IPS-11a (cell line): ENCODE results near the gene MYOF.
"Not testable (repeated sequence)": the region's sequence is repeated elsewhere in the genome, so short reads cannot be mapped to it uniquely, and the experiment has no call there.

ENCODE experiments used
- H3K4me3 ChIP-seq: one replicate; pipeline ENCODE4 v1.5.1; 2013; ENCODE audit warnings: low read depth, low read length, control low read depth

The MYOF gene

GRCh38 chr10:93459466-93459865 lies 22.7 kb downstream of the MYOF start:
- no peak overlapping the region for H3K4me3 ChIP-seq

DNA sequence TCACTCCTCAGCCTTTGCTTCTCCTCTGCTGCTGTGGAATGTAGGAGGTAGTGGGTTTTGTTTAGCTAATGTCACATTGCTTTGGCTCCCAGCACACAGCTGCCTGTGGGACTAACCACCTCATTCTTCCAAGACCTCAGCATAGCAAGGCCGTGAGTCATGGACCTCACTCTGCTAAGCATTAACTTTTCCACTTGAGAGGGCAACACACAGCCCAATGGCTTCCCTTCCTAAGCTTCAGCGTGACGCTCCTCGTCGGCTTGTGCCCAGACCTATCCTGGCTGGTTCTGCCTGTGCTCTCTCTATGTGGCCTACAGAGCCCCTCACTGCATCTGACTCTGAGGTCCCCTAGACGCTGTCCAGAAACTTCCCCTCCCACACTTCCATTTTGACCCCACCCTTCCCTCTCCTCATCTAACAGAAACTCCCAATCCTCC lies 23.3 kb downstream of the MYOF start:
- no peak overlapping the region for H3K4me3 ChIP-seq

- H3K4me3 ChIP-seq: no peak overlapping the region
Measured at GRCh38 chr10:93457511-93457910, 24.6 kb downstream of the MYOF start.

GRCh38 chr10:93456480-93456879 lies 25.7 kb downstream of the MYOF start:
- H3K4me3 ChIP-seq: no peak overlapping the region

- no peak overlapping the region for H3K4me3 ChIP-seq
Measured at GRCh38 chr10:93454736-93455135, 27.4 kb downstream of the MYOF start.

DNA sequence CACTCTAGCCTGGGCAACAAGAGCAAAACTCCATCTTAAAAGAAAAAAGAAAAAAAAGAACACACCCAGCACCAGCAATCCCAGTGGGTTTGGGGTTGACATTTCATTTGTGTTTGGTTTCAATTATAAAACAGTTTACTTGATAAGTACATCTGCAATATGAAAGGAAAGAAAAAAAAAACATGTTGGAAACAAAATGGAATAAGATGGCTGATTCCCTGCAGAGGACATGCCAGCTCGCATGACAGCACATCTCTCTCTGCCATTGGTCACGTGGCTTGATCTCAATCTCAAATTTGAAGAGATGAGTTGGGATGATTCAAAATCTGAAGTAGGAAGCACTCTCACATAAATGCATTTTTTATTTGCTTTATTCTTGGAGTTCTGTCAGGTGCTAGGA lies 28.0 kb downstream of the MYOF start:
- no peak overlapping the region for H3K4me3 ChIP-seq

DNA sequence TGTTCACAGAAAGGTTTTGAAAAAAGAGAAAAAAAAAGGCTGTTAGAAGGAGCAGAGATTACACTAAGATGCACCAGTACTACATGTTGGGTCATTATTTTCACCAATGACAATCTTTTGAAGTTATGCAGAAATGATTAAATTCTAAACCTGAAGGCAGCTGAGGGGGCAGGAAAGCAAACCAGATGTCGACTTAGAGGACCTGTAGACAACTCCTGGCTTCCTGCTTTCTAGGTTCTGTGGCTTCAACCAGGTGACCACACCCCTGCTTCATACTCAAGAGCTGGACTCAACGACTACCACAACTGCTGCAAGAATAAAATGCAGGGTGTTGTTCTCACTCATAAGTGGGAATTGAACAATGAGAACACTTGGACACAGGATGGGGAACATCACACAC lies 30.0 kb downstream of the MYOF start:
- no peak overlapping the region for H3K4me3 ChIP-seq

DNA sequence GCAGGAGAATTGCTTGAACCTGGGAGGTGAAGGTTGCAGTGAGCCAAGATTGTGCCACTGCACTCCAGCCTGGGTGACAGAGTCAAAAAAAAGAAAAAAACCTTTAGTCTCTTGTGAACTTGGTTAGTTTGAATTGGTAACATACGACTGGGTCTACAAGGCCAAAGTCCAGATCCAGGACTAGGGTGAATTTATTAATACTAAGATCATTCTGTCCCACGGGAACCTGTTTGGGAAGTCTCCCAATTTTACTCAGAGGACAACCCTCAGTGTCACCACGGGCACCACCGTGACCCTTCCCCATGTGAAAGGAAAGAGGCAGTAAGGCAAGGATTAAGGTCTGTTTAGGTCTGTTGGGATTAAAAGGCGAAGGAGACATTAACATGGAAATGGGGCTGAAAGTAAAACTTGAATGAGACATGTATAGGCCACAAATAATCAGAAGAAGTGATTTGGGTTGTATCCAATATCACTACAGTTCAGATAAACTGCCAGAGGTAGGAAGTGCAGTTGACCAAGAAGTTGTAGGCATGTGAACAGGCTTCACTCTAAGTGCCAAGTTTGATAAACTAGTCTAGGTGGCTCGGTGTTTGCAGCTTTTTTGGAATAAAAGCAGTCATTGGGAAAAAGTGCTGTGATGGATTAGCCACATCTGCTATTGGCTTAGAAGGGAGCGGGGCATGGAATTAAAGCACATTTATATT lies 30.7 kb downstream of the MYOF start:
- H3K4me3 ChIP-seq: no peak overlapping the region

- no peak overlapping the region for H3K4me3 ChIP-seq
Measured at GRCh38 chr10:93447970-93448369, 34.2 kb downstream of the MYOF start.

DNA sequence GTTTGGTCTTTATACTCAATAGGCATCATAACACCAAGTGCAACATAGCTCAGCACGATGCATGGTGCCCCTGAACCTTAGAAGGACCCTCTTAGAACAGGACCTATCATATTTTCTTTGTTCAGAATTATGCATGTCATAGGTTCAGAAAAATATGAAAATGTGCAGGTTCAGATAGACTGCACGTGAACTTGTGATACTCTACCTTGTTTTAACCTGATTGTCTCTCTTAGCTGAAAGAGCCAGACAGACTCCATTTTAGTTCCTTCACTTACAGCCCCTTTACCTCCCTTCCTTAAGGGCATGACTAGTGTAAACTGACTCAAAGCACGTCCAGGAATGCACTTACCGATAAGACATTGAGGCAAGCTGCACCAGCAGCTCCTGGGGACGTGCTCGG lies 35.1 kb downstream of the MYOF start:
- H3K4me3 ChIP-seq: no peak overlapping the region

DNA sequence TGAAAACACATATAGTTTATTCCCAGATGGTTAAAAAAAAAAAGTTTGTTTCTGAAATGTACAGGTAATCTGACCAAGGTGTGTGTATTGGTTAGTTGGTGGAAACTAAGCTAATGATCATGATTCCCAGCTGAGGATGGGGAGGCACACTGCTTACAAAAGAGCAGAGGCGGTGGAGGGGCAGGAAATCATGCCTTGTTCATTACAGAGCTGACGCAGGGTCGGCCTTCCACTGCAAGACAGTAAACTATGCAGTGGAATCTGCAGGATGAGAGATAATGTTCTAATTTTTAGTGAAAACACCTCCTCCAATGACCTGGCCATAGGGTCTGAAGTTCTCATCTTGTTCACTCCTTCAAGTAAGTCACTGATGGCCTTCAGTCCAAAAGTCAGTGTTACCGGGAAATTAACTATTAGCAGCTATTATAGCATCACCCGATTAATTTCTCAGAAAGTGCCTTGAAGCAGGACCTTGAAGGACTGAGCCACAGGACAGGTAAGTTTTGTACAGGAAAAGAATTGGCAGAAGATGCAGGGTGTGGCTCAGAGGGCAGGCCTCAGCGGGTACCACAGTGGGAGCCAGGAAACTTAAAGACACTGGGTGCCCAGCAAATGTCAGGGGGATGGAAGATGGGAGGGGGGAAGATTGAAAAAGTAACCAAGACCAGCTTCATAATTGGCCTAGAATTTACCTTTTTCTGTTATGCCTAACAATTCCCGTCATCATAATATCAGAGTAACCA lies 36.0 kb downstream of the MYOF start:
- no peak overlapping the region for H3K4me3 ChIP-seq

GRCh38 chr10:93445097-93445960 lies 36.8 kb downstream of the MYOF start:
- H3K4me3 ChIP-seq: no peak overlapping the region

GRCh38 chr10:93443481-93443880 lies 38.7 kb downstream of the MYOF start:
- H3K4me3 ChIP-seq: no peak overlapping the region

GRCh38 chr10:93442721-93443120 lies 39.4 kb downstream of the MYOF start:
- H3K4me3 ChIP-seq: not testable (repeated sequence)

- no peak overlapping the region for H3K4me3 ChIP-seq
Measured at GRCh38 chr10:93440591-93441091, 41.5 kb downstream of the MYOF start.

- no peak overlapping the region for H3K4me3 ChIP-seq
Measured at GRCh38 chr10:93438613-93439253, 43.4 kb downstream of the MYOF start.

GRCh38 chr10:93437946-93438612 lies 44.1 kb downstream of the MYOF start:
- no peak overlapping the region for H3K4me3 ChIP-seq

DNA sequence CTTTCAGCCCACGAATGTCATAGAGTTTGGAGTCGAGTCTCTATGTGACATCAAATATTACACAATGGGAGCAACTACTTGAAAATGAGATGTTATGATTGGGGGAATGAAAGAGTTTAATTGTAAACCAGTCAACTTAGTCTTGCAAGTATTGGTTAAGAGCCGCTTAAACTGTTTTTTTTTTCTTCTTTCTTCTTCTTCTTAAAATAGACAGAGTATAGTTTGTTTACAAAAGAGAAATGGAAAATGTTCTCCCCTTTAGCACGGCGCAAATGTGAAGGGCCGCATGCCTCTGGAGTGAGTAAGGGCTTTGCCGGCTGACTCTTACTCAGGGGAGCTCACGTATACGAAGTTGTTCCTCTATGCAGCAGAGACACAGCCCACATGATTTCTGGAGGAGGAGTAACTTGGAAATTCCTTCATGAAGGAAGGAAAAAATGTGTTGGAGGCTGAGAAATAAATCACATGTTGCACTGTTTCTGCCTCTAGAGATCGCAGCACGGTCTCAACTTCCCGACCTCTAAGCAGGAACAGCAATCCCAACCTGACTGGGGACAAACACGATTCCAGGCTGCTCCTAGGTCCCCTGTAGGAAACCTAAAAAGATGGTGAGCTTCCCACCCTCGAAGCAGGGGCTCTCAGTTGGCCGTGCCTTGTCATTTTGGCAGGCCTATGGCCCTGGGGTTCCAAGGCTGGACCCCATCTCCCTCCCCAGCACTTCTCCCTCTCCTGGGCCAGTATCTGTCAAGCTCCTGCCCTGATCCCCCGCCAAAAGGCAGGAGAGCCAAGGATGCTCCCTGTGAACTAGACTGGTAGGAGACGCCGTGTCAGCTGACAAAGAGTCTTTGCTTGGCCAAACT lies 44.8 kb downstream of the MYOF start:
- H3K4me3 ChIP-seq: no peak overlapping the region

GRCh38 chr10:93436591-93437085 lies 45.5 kb downstream of the MYOF start:
- no peak overlapping the region for H3K4me3 ChIP-seq
